ENCODE results near the gene NLRP3. TPM values are rescaled to one million over a fixed set of nuclear protein-coding genes. Genes with fewer than 3 reads are reported as not detected.

The NLRP3 gene
- total RNA-seq, 1 experiment from 2014 or later = not detected

DNA sequence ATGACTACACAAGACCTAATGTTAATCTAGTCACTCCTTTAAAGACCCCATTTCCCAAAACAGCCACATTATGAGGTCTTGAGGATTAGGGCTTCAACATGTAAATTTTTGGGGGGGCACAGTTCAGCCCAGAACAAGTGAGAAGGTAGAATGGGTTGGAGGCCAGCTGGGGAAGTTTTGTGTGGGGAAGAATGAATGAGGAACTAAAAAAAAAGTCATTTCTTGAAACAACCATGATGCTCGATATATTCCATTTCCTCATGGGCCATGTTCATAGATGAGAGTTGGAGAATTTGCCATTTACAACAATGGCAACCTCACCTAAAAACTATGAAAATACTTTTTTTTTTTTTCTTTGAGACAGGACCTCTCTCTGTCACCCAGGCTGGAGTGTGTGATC lies 14.5 kb downstream of the NLRP3 start:
- Histone ChIP-seq H3K4ac (ENCODE audit: low read depth, low read length) (no peak overlapping the region), H4K91ac (ENCODE audit: insufficient read length, low read depth, low read length) (no peak overlapping the region), H4K20me1 (ENCODE audit: control insufficient read depth, insufficient read depth, insufficient read length) (no peaks in the 10 kb centered on the region), H4K8ac (replicated peaks; ENCODE audit: insufficient read length, low read depth, low read length) (no peak overlapping the region), H3K4me1 (ENCODE audit: insufficient read depth, low read length) (no peaks in the 10 kb centered on the region), H3K27me3 (ENCODE audit: insufficient read depth, low read length) (no peaks in the 10 kb centered on the region; the same call in 1 of the 2 replicates), H4K5ac (ENCODE audit: insufficient read length, low read depth, low read length) (no peak overlapping the region), H3K27ac (ENCODE audit: insufficient read length, low read depth, low read length) (no peak overlapping the region), H3K56ac (ENCODE audit: insufficient read length, low read depth, low read length) (no peak overlapping the region), H3K79me2 (ENCODE audit: insufficient read depth, low read length) (no peaks in the 10 kb centered on the region), H3K18ac (ENCODE audit: insufficient read length, low read depth, low read length) (no peak overlapping the region), H2BK15ac (ENCODE audit: low read depth, low read length) (no peak overlapping the region), H3K14ac (ENCODE audit: insufficient read depth, low read length) (no peak overlapping the region), H2AK5ac (ENCODE audit: insufficient read length, low read length) (no peak overlapping the region), H2BK20ac (ENCODE audit: low read depth, low read length, poor library complexity, severe bottlenecking) (no peak overlapping the region), H3K4me2 (ENCODE audit: insufficient read depth, insufficient read length, low read length) (no peak overlapping the region), H2BK5ac (ENCODE audit: insufficient read length, low read length) (no peak overlapping the region), H2BK120ac (ENCODE audit: low read depth, low read length, poor library complexity, severe bottlenecking) (no peak overlapping the region), H3K23me2 (ENCODE audit: insufficient read length, low read depth, low read length, poor library complexity, severe bottlenecking) (no peaks in the 10 kb centered on the region), H2AFZ (ENCODE audit: low read length) (no peak overlapping the region), H3K23ac (ENCODE audit: insufficient read length, low read depth, low read length) (no peak overlapping the region), H2BK12ac (ENCODE audit: insufficient read length, low read depth, low read length) (no peak overlapping the region), H3K9ac (ENCODE audit: extremely low read depth, insufficient read length, low read length) (no peak overlapping the region), H3K79me1 (ENCODE audit: insufficient read depth, low read depth, low read length, poor library complexity, severe bottlenecking) (no peaks in the 10 kb centered on the region), H3K9me3 (ENCODE audit: control insufficient read depth, low read depth, low read length) (no peaks in the 10 kb centered on the region), H3T11ph (ENCODE audit: low read length) (no peak overlapping the region)
- Mint-ChIP-seq H3K9me3 (no peaks in the 10 kb centered on the region), H3K27ac (no peak overlapping the region; a peak in 1 of 7 replicates), H3K36me3 (ENCODE audit: insufficient read depth in 1 of 3, low read depth in 3 of 3) (no peaks in the 10 kb centered on the region), H3K4me3 (no peak overlapping the region), H3K27me3 (ENCODE audit: low read depth) (peaks cover 2% of the 10 kb centered on the region), H3K4me1 (no peaks in the 10 kb centered on the region)
- no CpG with 5 or more reads among the region's 1 CpG for WGBS (ENCODE audit: extremely low coverage, insufficient read length, low lambda C conversion rate)
- TF ChIP-seq CTCF (conservative IDR thresholded peaks at IDR 0.05) = no peak
- DNase-seq = no peak

Measured in H9 (cell line).